H1 (cell line): ENCODE data around the gene COMMD8. TPM values are rescaled to one million over a fixed set of nuclear protein-coding genes. Genes with fewer than 3 reads are reported as not detected.

Experiments used
- HDAC2 ChIP-seq, 2 experiments: fragments of 300-600 bp in 1 of 2; sonication (generic) in 1 of 2; IDR thresholded peaks; 2 replicates each; pipeline ENCODE4 v1.6.1; 2011 to 2012; ENCODE audit warnings: low read depth in 2 of 2, low read length in 2 of 2, mild to moderate bottlenecking in 2 of 2, moderate library complexity in 2 of 2, borderline replicate concordance in 1 of 2, inconsistent platforms in 1 of 2
- polyA plus RNA-seq, 7 experiments: library from polyadenylated mRNA; depleted of rRNA in 3 of 7; stranded (reverse) in 5 of 7; unstranded in 2 of 7; fragments of >200 nt in 5 of 7; fragments of 200-250 nt in 2 of 7; gene quantifications; 1 replicate in 5 of 7; 2 replicates in 1 of 7; 4 replicates in 1 of 7; pipeline versions ENCODE4 v1.2.1 to v1.2.3, GENCODE V29; 2011 to 2013; ENCODE audit warnings: missing spikeins in 2 of 7, mixed read lengths in 2 of 7
- total RNA-seq: library from RNA; stranded (reverse); fragmentation: NEBNext Ultra II Directional; extraction: Animal tissue kit (Norgen Biotek cat#: 25700); gene quantifications from 2 replicates; pipeline ENCODE4 v1.2.1, GENCODE V29; 2021

Gene COMMD8
- total and polyA plus RNA-seq, 2 of the 8 experiments (the other 6 are each of a cell fraction or from before 2014, with no cell fraction given), result 1.6 to 7.2 TPM

GRCh38 chr4:47432749-47433148, 30.8 kb downstream of the COMMD8 start (continued):
- no peak for TF ChIP-seq HDAC2 (IDR thresholded peaks at IDR 0.05; ENCODE audit: borderline replicate concordance in 1 of 2, low read depth in 2 of 2, low read length in 2 of 2)
